Measurements from ENCODE around the gene DSC1. TPM values are rescaled to one million over a fixed set of nuclear protein-coding genes. Genes with fewer than 3 reads are reported as not detected.

The DSC1 gene
- total RNA-seq, 6 experiments from 2014 or later, result not detected

DNA sequence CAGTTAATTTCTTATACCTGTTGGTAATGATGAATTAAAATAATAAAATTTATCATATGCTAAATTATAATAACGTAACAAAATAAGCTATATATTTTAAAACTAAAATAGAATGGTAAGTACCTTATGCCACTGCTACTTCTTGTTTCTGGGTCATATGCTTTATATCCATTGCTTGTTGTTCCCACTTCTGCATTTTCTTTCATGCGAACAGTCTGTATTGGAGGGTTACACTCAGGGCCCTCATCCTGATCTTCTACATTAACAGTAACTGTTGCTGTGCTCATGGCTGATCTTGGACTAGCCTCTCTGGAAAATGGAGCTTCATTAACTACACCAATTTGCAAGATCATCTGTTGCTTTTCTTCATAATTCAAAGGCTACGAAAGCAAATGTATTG is 82.7 kb downstream of the DSC1 start:
- peaks cover 7% of the 10 kb centered on the region; the same call in 1 of the 2 replicates for H3K9me3 Mint-ChIP-seq
- H3K36me3 Mint-ChIP-seq (ENCODE audit: low read depth), result no peaks in the 10 kb centered on the region
- H3K27me3 Mint-ChIP-seq (ENCODE audit: insufficient read depth), result no peaks in the 10 kb centered on the region; the same call in 1 of the 2 replicates
- DNase-seq, result no peak
- TF ChIP-seq, protein P1, sequence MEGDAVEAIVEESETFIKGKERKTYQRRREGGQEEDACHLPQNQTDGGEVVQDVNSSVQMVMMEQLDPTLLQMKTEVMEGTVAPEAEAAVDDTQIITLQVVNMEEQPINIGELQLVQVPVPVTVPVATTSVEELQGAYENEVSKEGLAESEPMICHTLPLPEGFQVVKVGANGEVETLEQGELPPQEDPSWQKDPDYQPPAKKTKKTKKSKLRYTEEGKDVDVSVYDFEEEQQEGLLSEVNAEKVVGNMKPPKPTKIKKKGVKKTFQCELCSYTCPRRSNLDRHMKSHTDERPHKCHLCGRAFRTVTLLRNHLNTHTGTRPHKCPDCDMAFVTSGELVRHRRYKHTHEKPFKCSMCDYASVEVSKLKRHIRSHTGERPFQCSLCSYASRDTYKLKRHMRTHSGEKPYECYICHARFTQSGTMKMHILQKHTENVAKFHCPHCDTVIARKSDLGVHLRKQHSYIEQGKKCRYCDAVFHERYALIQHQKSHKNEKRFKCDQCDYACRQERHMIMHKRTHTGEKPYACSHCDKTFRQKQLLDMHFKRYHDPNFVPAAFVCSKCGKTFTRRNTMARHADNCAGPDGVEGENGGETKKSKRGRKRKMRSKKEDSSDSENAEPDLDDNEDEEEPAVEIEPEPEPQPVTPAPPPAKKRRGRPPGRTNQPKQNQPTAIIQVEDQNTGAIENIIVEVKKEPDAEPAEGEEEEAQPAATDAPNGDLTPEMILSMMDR (IDR thresholded peaks at IDR 0.05), result no peak
- H3K27ac Mint-ChIP-seq, result no peak overlapping the region
- no peak overlapping the region for H3K4me3 Mint-ChIP-seq
- H3K4me1 Mint-ChIP-seq (ENCODE audit: low read depth), result no peaks in the 10 kb centered on the region

Other genes starting within 250 kb of the DSC1 start
- gene DSC3, start 120.1 kb downstream of the DSC1 start, total RNA-seq (2021; fragmentation: NEBNext Ultra II Directional; extraction: Animal tissue kit (Norgen Biotek cat#: 25700)), result not detected
- not detected for gene DSC2, start 60.4 kb downstream of the DSC1 start, total RNA-seq (2021; fragmentation: NEBNext Ultra II Directional; extraction: Animal tissue kit (Norgen Biotek cat#: 25700))
- not detected for gene DSG1, start 155.3 kb upstream of the DSC1 start, total RNA-seq (2021; fragmentation: NEBNext Ultra II Directional; extraction: Animal tissue kit (Norgen Biotek cat#: 25700))
- gene DSG4, start 213.9 kb upstream of the DSC1 start, total RNA-seq (2021; fragmentation: NEBNext Ultra II Directional; extraction: Animal tissue kit (Norgen Biotek cat#: 25700)), result not detected

All from HFFc6 (cell line).